Measurements from ENCODE around the gene SYT2. TPM values are rescaled to one million over a fixed set of nuclear protein-coding genes. Genes with fewer than 3 reads are reported as not detected.
"Not testable (repeated sequence)": the region's sequence is repeated elsewhere in the genome, so short reads cannot be mapped to it uniquely, and the experiment has no call there.

SYT2 gene
- polyA plus RNA-seq, 1 of the 3 experiments (the other 2 are of a cell fraction): 0.03 TPM

DNA sequence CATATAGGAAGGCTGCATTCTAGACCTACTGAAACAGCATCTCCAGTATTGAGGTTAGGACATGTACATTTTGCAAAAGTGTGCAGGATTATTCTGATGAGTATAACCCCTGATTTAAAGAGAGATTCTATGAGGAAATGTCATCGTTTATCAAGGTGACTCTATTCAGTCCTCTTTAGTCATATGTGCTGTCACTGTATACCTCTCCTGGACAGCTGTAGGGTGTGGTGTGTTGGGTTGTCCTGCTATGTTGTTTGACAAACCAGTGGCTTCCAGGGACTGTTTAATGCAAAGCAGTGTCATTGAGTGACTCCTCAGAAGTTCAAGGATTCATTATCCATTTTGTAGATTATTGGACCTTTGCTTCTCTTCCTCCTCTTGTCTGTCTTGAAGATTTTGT is 152.6 kb downstream of the SYT2 start:
- H3K36me3 ChIP-seq (replicated peaks in 1 of 2; ENCODE audit: control insufficient read depth in 1 of 2, insufficient read depth in 2 of 2, low read length in 1 of 2); H3F3A ChIP-seq (replicated peaks; ENCODE audit: insufficient read depth); DNase-seq; H3K9me3 ChIP-seq; H3K27ac ChIP-seq (ENCODE audit: low read depth in 2 of 2, low read length in 1 of 2); H2AFZ ChIP-seq (ENCODE audit: low read depth); H3K4me3 ChIP-seq (ENCODE audit: low read depth in 2 of 2, low read length in 1 of 2); H3K79me2 ChIP-seq (ENCODE audit: insufficient read depth); H3K4me2 ChIP-seq; POLR2A ChIA-PET; CTCF ChIA-PET; H3K9me2 ChIP-seq; H3K27me3 ChIP-seq (ENCODE audit: insufficient read depth); H3K9ac ChIP-seq; H4K20me1 ChIP-seq (ENCODE audit: insufficient read depth): not testable (repeated sequence)
- 89% methylated on average over 1 of the region's 1 CpG for WGBS (ENCODE audit: low lambda C conversion rate)
- H3K4me1 ChIP-seq (ENCODE audit: control insufficient read depth in 1 of 2, insufficient read depth in 2 of 2, low read depth in 1 of 2, low read length in 1 of 2): peaks cover 4 to 14% of the 10 kb centered on the region in 2 experiments; a peak in 2 of 4 replicates

DNA sequence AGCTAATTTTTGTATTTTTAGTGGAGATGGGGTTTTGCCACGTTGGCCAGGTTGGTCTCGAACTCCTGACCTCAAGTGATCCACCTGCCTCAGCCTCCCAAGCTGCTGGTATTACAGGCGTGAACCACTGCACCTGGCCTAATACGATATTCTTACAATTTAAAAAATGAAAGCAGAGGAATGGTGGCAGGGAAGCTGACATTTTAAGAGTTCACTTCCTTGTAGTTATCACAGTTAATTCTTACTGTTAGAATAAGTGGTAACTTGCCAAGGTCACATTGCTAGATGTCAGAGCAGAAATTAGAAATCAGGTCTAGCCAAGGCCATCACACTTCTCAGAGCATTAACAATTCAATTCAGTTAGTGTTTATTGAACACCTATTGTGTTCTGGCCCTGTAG is 154.2 kb downstream of the SYT2 start:
- not testable (repeated sequence) for DNase-seq

DNA sequence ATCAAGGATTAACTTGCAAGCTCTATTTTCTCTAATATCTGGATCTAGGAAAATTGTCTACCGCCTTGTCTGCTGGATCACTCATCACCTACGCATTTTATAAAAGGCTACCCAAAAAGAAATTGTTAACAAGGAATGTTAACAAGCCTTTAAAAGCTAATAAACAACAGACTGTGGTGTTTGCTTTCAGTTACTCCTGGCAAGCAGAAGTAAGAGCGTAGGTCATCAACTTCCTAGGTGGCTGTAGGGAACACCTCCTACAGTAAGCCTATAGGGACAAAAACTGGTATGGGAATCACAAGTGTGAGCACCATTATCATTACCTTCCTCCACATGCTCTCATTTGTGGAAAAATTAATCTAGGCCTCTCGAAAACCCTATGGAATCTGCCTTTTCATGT is 155.6 kb downstream of the SYT2 start:
- H3K9me2 ChIP-seq; H3K4me2 ChIP-seq; H2AFZ ChIP-seq (ENCODE audit: low read depth); H3K9me3 ChIP-seq; H3K4me3 ChIP-seq (ENCODE audit: low read depth in 2 of 2, low read length in 1 of 2); H3K27me3 ChIP-seq (ENCODE audit: insufficient read depth); CTCF ChIA-PET; H3K79me2 ChIP-seq (ENCODE audit: insufficient read depth); DNase-seq; H3K36me3 ChIP-seq (replicated peaks in 1 of 2; ENCODE audit: control insufficient read depth in 1 of 2, insufficient read depth in 2 of 2, low read length in 1 of 2); H4K20me1 ChIP-seq (ENCODE audit: insufficient read depth); H3F3A ChIP-seq (replicated peaks; ENCODE audit: insufficient read depth); POLR2A ChIA-PET; H3K9ac ChIP-seq: not testable (repeated sequence)
- 99% methylated on average over 4 of the region's 4 CpGs for WGBS (ENCODE audit: low lambda C conversion rate)
- H3K4me1 ChIP-seq (ENCODE audit: control insufficient read depth in 1 of 2, insufficient read depth in 2 of 2, low read depth in 1 of 2, low read length in 1 of 2): peaks cover 11 to 26% of the 10 kb centered on the region in 2 experiments
- peak overlapping the region in 1 of 2 experiments; percentile 71; a peak in 1 of 4 replicates for H3K27ac ChIP-seq (ENCODE audit: low read depth in 2 of 2, low read length in 1 of 2)

More for the DNA sequence above, 154.2 kb downstream of the SYT2 start:
- H3K27ac ChIP-seq (ENCODE audit: low read depth in 2 of 2, low read length in 1 of 2); POLR2A ChIA-PET; H3K9me3 ChIP-seq; H3K4me3 ChIP-seq (ENCODE audit: low read depth in 2 of 2, low read length in 1 of 2); CTCF ChIA-PET; H3F3A ChIP-seq (replicated peaks; ENCODE audit: insufficient read depth); H4K20me1 ChIP-seq (ENCODE audit: insufficient read depth); H3K27me3 ChIP-seq (ENCODE audit: insufficient read depth); H2AFZ ChIP-seq (ENCODE audit: low read depth); H3K36me3 ChIP-seq (replicated peaks in 1 of 2; ENCODE audit: control insufficient read depth in 1 of 2, insufficient read depth in 2 of 2, low read length in 1 of 2); H3K79me2 ChIP-seq (ENCODE audit: insufficient read depth); H3K4me2 ChIP-seq; H3K9me2 ChIP-seq; H3K9ac ChIP-seq: not testable (repeated sequence)
- H3K4me1 ChIP-seq (ENCODE audit: control insufficient read depth in 1 of 2, insufficient read depth in 2 of 2, low read depth in 1 of 2, low read length in 1 of 2): peaks cover 11 to 26% of the 10 kb centered on the region in 2 experiments
- 100% methylated on average over 4 of the region's 4 CpGs for WGBS (ENCODE audit: low lambda C conversion rate)

DNA sequence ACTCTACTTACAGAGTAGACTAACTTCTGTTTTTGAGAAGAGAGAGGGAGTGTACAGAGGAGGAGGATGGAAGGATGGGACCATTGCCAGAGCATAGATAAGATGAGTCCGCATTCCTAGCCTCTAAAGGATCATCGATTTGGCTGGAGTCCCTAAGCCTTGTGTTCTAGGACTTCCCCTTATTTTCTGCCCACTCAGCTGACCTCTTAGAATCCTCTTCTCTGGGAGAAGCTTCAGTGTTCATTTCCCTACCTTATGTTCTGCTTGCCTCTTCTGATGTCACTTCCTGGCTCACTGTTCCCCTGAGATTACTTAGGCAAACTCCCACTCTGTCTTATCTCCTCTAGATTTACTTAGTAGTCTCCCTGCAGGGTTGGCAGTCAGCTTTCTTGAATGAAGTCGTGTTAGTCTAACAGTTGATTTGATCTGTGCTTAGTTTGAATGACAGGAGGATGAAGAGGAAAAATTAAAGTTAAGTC is 156.7 kb downstream of the SYT2 start:
- peak overlapping the region; percentile 20; the same call in 1 of the 2 replicates for H3K4me2 ChIP-seq
- no peak overlapping the region for H3K4me3 ChIP-seq (ENCODE audit: low read depth in 2 of 2, low read length in 1 of 2)
- peaks cover 7% of the 10 kb centered on the region for H3F3A ChIP-seq (replicated peaks; ENCODE audit: insufficient read depth)
- H3K36me3 ChIP-seq (replicated peaks in 1 of 2; ENCODE audit: control insufficient read depth in 1 of 2, insufficient read depth in 2 of 2, low read length in 1 of 2): no peaks in the 10 kb centered on the region
- H4K20me1 ChIP-seq (ENCODE audit: insufficient read depth): no peaks in the 10 kb centered on the region
- WGBS (ENCODE audit: low lambda C conversion rate): 53% methylated on average over 3 of the region's 3 CpGs
- ChIA-PET CTCF (interaction anchor here (1.8 kb wide), 1 partner anchor 18 kb away, joined by 6 read pairs; no protein-coding TSS in a partner anchor), POLR2A (no interaction called here)
- peak overlapping the region; percentile 74 to 96; a peak in 3 of 4 replicates for H3K27ac ChIP-seq (ENCODE audit: low read depth in 2 of 2, low read length in 1 of 2)
- H3K9me3 ChIP-seq: no peaks in the 10 kb centered on the region
- H3K4me1 ChIP-seq (ENCODE audit: control insufficient read depth in 1 of 2, insufficient read depth in 2 of 2, low read depth in 1 of 2, low read length in 1 of 2): peaks cover 11 to 26% of the 10 kb centered on the region in 2 experiments
- no peak overlapping the region for H3K9ac ChIP-seq
- H3K27me3 ChIP-seq (ENCODE audit: insufficient read depth): no peaks in the 10 kb centered on the region
- H2AFZ ChIP-seq (ENCODE audit: low read depth): no peak overlapping the region
- TF ChIP-seq CHD2 (IDR thresholded peaks at IDR 0.05; ENCODE audit: low read length, partially characterized antibody) (no peak), TCF12 (IDR thresholded peaks at IDR 0.05) (peak; percentile 5; the same call in 1 of the 2 replicates), NFIC (IDR thresholded peaks at IDR 0.05; ENCODE audit: borderline replicate concordance) (peak; percentile 53)
- H3K9me2 ChIP-seq: no peaks in the 10 kb centered on the region
- no peaks in the 10 kb centered on the region for H3K79me2 ChIP-seq (ENCODE audit: insufficient read depth)
- no peak for DNase-seq

Data from SK-N-SH (cell line).